GM11168 (cell line): ENCODE results near the gene RMND5A.

Experiments used
- in situ Hi-C: fragments of 300-500 bp; cut with MboI; formaldehyde crosslinking; loops from one replicate; pipeline ENCODE4 v1.12.0; 2022; ENCODE audit warnings: low sequenced_read_pairs; ENCODE audit not compliant: unreplicated experiment

Gene RMND5A

DNA sequence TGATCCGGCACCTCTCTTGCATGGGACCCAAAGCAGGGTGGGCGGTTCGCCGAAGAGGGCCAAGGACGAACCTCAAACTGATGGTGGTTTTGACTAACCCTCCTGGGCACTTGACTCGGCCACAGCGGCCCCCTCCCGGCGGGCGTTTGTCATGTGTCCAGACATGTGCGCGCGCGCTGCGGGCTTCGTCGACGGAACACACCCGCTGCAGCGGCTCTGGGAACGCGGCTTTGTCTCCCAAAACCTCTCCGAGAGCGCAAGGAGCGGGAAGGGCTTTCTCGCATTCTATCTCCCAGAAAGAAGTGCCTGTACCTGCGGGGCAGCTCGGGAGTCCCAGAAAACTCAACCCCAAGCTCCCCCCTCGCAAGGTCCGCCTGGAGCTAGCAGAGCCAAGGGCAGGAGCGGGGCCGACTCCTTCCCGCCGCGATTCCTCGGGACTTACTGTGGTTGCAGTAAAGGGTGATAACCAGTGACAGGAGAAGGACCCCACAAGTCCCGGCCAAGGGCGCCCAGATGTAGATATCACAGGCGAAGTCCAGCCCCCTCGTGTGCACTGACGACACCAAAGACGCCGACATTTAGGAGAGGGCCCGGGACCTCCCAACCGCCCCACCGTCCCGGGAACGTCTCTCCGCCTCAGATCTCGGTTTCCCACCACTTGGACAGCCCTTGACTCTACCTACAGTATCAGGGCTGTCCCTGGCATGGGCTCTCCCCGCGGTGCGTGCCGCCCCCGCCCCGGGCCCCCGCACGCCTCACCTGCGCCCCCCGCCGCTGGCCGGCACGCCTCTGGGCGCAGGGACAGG is 69.0 kb downstream of the RMND5A start:
- in situ Hi-C loops = no loop called here

DNA sequence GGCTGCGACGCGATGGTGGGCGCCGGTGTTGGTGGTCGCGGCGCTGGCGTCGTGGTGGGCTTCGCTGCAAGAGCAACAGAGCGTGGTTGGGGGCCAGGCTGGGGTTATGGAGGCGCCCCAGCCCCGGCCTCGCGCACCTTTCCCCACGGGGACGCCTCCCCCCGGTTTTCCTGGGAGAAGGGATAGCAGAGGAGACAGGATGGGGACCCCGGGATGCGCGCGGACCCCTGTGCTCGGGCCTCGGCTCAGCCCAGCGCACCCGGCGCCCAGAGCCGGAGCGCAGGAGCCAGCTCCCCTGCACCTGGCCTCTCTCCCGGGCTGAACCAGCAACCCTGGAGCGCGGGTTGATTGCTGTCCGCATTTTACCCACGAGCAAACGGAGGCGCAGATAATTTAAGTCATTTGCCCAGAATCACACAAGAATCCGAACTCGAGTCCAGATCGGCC is 69.6 kb downstream of the RMND5A start:
- in situ Hi-C loops = no loop called here

DNA sequence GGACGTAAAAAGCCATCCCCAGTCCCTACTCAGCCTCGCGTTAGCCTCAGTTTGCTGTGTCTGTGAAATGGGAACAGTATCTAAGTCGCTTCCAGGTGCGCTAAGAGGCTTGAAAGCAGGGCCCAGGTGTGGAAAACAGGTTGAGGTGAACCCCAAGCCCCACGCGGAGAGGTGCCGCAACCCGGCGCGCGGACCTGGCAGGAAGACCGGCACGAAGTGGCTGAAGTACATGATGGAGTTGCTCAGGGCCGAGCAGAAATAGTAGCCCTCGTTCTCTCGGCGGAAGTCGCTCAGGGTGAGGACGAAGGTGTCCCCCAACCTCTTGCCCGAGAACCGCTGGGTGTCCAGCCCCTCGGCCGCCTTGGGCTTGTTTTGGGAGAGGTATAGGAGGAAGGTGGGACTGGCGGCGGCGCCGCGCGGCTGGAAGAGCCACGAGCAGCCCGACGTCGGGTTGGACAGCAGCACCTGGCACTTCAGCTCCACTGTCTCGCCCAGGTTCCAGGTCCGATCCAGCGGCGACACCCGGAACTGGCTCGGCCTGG is 70.1 kb downstream of the RMND5A start:
- in situ Hi-C loops = no loop called here

DNA sequence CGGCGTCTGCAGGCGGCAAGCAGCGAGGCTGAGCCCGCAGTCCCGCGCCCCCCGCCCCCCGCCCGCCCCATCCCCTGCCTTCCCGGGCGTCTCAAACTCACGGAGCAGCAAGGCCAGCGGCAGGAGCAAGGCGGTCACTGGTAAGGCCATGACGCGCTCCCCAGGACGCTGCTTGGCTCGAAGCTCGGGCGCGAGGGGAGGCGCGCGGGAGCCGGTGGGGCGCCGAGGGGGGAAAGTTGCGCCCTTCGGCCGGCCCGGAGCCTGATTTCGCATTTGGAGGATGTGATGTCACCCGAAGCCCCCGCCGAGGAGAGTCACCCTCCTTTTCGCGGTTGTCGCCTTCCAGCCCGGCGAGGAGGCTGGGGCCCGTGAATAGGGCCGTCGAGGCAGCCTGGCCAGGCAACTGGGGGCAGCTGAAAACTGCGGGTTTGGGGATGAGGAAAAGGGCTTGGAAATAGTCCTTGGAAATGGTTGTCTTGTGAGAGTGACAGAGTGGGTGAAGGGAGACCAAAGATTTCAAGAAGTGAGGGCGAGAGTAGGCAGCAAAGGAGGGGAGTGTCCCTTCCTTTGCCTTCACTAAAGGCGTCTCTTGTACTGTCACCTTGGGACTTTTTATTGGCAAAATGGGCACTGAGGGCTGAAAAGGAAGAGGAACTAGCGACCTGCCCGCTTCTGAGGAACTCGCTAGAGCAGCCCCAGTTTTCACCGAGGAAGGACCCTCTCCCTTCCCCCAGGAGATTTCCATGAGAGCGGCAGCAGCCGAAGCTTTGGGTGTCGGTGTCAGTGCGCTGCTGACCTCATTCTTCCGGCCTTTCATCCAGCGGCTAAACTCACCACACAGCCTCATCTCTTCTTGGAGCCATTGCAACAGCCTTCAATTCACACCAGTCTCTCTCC is 70.8 kb downstream of the RMND5A start, which contains the start of gene CD8A:
TSS of gene CD8A (minus strand) at position 238 of the 897 bp plus-strand sequence. CDS start at position 150, 88 bp downstream.
- in situ Hi-C loops = no loop called here

DNA sequence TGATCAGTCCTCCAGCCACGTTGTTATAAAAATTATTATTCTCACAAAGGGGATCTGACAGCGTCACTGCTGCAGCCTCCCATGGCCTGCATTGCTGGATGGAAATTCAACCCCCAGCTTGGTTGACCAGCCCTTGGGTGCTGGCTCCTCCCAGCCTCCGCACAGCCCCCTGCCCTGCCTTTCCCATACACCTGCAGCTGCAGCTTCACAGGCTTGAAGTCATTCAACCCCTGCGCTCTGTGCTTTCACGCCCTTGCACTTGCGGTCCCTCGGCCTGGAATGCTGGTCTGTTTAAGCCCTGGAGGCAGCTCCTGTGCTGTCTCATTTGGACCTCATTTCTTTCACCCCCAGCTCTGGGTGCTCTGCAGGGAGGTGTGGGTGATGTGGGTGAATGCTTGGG is 71.5 kb downstream of the RMND5A start:
- in situ Hi-C loops = no loop called here

DNA sequence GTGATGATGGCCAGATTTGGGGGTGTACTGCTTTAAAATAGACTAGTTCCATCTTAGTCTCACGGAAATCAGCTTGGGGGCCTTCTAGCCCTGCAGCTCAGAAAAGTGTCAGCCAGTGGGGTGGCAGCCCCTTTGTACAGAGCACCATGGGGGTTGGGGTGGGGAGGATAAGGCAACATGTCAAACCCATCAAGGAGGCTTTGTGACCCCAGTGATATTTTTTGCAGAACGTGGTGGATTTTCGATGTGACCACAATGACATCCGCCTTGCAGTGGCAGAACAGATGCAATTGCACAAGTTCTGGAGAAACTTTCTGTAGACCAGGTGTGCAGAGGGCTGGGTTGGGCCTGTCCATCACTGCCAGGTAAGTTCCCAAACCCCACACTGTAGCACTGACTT is 73.7 kb downstream of the RMND5A start:
- in situ Hi-C loops = no loop called here

DNA sequence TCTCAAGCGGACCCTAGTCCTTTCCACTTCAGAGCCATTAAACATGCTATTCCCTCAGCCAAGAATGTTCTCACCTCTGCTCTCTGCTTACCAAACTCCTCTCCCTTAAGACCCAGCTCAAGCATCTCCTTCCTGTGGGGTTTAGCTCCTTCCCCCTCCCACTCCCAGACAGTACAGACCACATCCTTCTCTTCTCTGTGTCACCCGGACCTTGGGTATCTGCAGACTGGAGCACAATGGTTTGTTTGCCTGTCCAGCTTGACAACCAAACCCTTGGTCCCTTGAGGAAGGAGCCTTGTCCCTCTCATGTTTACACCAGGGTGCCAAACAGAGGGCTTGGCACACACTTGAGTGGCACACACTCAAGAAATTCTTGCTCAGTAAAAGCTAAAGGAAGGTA is 74.8 kb downstream of the RMND5A start:
- in situ Hi-C loops = no loop called here

DNA sequence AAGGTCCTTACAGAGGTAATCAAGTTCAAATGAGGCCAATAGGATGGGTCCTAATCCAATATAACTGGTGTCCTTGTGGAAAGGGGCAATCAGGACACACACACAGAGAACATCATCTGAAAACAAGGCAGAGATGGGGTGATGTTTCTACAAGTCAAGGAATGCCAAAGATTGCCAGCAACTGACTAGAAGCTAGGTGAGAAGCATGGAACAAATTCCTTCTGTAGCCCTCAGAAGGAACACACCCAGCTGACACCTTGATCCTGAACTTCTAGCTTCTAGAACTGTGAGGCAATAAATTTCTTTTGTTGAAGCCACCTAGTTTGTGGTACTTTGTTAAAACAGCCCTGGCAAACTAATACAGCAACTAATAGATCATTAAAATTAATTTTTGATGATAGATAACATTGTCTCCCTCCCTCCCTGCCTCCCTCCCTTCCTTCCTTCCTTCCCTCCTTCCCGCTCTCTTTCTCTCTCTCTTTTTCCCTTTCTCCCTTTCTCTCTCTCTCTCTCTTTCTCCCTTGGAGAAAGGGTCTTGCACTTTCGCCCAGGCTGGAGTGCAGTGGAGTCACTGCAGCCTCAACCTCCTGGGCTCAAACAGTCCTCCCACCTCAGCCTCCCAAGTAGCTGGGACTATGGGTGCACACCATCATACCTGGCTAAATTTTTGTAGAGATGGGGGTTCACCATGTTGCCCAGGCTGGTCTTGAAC is 80.9 kb downstream of the RMND5A start:
- in situ Hi-C loops = no loop called here

DNA sequence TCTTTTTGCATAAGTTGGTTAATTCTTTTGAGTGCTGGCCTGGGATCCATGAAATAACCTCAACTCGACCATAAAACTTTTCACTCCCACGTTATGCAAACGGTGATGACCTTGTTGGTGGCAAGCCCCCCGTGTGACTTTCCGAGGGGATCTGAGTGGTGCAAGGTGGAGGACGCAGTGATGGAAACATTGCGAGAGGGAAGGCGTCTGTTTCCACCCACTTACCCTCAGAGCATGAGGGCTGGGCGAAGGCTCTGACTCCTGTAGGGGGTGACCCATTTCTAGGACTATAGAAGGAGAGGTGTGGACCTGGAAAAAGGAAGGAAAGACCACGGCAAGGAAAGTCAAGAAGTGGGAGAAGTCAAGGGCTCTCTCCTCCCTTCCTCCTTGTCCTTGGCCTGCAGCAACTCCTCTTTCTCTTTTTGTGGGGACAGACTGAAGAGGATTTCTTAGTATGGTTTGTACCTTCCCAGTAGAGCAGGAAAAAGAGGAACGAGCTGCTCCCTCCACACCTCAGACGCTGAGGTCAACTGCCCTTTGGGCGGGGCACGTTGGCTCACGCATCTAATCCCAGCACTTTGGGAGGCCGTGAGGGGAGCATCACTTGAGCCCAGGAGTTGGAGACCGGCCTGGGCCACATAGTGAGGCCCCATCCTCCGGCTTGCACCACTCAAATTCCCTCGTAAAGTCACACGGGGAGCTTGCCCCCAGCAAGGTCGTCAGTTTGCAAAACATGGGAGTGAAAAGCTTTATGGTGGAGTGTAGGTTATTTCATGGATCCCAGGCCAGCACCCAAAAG is 86.2 kb downstream of the RMND5A start:
- in situ Hi-C loops = no loop called here

DNA sequence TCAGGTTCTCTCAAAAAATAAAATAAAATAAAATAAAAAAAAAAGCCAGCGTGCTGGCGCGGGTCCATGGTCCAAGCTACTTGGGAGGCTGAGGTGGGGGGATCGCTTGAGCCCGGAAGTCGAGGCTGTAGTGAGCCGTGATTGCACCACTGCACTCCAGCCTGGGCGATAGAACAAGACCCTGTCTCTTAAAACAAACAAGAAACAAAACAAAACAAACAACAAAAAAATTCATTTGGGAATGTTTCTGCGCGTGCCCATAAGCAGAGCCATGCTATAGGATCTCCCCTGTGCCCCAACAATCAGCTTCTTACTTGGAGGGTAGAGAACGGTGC is 87.0 kb downstream of the RMND5A start:
- in situ Hi-C loops = no loop called here

DNA sequence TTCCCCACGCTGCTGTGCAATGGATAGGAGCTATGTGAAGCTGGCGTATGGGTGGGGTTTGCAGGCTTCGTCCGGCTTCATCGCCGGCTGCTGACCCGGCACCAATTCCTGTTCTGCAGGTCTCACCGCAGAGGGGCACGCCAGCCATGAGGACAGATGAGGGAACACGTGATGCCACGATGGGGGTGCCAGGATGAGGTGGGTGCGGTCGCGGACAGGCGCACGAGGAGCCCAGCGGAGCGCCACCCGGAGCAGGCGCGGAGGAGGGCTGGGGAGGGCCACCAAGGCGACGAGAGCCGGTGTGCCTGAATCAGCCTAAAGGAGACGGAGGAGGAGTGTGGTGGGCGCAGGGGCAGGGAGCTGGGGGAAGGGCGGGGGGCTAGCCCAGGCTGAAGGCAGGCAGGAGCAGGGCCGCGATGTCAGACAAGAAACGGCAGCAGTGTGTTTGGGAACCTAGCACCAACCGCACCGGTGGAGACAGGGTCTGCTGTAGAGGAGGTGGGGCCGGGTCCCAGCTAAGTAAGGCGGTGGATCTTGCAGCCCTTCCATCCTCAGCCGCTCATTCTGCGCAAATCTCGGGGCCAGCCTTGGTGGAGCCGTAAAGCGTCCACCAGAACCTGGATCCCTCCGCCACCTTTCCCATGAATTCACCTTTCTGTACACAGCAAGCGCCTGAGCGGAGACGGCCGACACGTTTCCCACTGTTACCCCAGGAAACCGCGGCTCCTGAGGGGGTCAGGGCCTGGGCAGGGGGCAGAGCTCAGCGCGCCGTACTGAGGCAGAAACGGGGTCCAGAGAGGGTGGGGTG is 87.6 kb downstream of the RMND5A start:
- in situ Hi-C loops = no loop called here

DNA sequence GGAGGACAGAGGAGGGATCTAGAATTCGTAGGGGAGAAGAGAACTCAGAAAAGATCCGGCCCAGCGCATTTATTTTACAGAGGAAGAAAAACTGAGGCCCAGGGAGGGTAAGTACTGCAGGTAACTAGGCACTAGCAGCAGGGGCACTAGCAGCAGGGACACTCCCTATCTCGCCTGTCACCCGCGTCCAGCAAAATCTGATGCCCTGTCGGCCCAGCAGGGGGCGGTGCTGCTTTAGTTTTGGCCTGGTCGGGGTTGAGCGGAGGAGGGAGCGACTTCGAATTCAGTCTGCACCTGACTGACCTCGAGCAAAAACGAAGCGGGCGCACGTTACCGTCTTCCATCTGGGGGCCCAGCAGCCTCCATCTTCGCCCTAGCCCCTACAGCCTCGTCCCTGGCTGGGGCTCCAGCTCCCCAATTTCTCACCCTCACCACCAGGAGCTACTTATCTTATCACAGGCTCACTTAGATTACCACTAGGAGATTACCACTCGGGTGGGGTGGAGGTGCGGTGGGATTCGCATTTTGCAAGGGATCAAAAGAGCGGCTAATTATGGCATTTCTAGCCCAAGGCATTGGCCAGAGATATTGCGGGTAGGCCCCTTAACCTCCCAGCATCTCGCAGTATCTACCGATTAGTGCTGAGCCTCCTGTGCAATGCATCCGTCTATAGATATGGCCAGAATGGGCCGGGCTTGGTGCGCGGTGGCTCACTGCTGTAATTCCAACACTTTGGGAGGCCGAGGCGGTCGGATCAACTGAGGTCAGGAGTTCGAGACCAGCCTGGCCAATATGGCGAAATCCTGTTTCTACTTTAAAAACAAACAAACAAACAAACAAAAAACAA is 88.4 kb downstream of the RMND5A start:
- in situ Hi-C loops = no loop called here

DNA sequence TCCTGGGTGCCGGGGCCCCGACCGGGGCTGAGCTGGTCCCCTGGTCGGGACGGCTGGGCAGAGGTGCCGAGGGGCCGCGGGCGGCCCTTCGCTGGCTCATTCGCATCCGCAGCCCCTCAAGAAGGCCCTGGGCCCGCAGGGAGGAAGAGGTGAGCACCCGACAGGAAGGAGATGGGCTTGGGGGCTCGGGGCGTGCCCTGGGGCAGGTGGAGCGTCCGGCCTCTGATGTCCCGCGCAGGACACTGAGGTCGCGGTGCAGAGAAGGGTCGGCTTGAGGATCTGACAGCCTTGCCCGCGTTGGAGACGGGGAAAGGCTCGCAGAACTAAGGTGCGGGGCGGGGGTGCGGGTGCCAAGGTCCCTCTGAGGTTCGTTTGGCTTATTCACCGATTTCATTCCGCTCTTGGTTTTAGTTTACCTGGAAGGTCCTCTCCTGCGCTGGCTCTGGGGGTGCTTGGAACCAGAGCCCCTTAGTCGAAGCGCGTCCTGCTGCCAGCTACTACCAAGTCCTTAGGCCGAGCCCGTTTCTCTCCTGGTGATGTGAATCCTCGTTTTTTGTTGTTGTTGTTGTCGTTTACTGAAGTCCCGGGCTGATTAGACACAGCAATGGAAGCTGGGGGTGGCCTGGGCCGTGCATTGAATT is 89.5 kb downstream of the RMND5A start:
- in situ Hi-C loops = no loop called here

DNA sequence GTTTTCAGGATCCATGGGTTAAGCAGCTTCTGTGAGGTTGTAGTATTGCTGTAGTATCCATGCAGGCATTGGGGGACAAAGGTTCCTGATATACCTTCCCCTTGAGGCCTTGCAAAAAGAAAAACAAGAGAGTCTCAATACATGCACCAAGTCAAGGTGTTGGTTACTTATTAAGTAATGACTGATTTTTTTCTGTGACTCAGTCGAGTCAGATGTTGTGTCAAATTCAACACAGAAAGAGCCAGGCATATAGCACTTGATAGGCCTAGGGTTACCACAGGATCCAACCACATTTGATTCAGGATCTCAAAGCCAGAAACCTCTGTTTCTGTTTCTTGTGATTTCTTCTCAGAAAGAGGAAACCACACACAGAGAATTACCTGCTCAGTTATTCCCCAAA is 95.5 kb downstream of the RMND5A start:
- in situ Hi-C loops = no loop called here

DNA sequence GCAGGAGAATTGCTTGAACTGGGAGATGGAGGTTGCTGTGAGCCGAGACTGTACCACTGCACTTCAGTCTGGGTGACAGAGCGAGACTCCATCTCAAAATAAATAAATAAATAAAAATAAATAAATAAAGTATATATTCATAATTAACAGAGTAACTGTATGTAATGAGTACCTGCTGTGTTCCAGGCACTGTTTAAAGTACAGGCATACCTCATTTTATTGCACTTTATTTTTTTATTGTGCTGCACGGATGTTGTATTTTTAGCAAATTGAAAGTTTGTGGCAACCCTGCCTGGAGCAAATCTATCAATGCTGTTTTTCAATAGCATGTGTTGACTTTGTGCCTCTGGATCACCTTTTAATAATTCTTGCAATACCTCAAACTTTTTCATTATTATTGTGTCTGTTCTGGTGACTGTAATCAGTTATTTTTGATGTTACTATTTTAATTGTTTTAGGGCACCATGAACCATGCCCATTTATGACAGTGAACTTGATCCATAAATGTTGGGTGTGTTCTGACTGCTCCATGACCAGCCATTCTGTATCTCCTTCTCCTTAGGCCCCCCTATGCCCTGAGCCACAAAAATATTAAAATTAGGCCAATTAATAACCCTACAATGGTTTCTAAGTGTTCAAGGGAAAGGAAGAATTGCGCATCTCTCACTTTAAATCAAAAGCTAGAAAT is 98.2 kb downstream of the RMND5A start:
- in situ Hi-C loops = no loop called here

DNA sequence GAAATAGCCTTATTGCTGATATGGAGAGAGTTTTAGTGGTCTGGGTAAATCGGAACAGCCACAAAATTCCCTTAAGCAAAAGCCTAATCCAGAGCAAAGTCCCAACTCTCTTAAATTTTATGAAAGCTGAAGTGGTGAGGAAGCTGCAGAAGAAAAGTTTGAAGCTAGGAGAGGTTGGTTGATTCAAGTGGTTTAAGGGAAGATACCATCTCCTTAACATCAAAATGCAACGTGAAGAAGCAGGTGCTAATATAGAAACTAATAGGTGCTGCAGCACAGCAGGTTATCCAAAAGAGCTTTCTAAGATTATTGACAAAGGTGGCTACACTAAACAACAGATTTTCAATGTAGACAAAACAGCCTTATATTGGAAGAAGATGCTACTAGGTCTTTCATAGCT is 98.9 kb downstream of the RMND5A start:
- in situ Hi-C loops = no loop called here

DNA sequence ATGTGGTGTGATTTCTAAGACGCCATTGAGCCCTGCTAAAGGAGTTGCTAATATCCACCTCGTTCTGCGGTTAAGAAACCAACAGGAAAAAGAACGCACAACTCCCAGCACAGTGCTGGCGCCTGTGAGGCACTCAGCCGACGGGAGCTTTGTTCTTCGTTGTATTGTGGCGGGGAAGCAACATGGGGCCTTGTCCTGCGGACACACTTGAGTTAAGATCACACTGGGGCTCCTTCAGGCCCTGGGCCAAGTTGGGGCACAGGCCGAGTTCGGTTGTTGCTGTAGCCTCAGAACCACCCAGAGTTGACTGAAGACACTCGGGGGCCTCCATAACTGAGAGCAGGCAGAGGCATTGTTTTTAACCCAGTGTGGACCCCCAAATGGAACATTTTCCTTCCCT is 101.2 kb downstream of the RMND5A start:
- in situ Hi-C loops = no loop called here
